Measurements from ENCODE around the gene AP3S2.

AP3S2 gene

DNA sequence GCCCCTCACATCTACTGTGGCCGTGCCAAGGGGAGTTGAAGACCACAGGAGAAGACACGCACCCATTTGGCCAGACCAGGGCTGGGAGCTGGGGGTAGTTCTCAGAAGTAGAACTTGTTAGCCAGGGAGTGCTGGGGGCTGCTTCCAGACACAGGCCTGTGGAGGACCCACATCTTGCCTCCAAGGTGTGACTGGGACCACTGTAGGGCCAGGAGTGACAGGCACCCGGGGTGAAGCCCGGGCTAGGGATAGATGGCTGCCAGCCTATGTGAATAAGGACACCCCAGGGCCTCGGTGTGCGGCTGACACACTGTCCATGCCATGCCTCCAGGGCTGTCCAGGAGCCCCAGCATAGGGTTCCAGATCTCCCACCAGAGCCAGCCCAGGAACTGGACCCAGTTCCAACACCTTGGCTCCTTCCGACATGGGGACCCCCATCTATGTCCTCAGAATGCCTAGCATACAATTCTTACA lies 80.9 kb downstream of the AP3S2 start:
- DNase-seq: no peak

GRCh38 chr15:89812011-89812846 lies 81.6 kb downstream of the AP3S2 start:
- DNase-seq: no peak

- DNase-seq: no peak
These were observed 83.0 kb downstream of the AP3S2 start for GRCh38 chr15:89810837-89811236.

GRCh38 chr15:89809787-89810148 lies 84.0 kb downstream of the AP3S2 start:
- no peak for DNase-seq

GRCh38 chr15:89809093-89809786 lies 84.6 kb downstream of the AP3S2 start:
- DNase-seq: no peak

- DNase-seq: no peak
These were observed 85.5 kb downstream of the AP3S2 start for GRCh38 chr15:89808160-89808870.

DNA sequence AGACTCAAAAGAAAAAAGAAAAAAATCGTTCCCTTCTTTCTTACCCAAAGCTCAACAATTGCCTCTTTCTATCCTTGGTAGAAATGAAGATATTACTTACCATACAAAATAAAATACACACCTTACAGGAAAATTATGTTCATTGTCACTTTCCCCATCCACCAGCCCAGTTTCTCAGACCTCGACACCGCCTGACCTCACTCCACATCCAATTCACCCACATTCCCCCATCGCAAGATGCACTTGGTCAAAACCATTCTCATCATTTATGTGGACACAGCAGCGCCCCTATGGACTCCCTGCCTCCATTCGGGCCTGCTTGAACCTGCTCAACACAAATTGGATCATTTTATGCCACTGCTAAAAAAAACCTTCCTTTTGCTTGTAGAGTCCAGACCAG lies 86.1 kb downstream of the AP3S2 start:
- no peak for DNase-seq

- no peak for DNase-seq
These were observed 86.9 kb downstream of the AP3S2 start for GRCh38 chr15:89806559-89807550.

DNA sequence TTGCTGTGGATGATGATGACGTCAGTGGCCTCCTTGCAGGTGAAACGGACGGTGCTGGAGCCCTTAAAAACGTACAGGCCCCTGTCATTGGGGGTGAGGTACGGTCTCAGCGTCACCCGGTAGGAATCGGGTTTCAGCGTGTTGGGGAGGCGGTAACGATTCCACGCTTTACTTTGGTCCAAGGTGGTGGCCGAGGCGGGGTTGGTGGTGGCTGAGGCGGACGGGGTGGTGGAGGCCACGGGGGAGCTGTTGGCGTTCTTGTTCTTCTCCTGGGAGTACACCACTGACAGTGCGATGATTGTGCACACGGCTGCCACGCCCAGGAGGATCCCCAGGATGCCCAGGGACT lies 87.6 kb downstream of the AP3S2 start:
- DNase-seq: no peak

DNA sequence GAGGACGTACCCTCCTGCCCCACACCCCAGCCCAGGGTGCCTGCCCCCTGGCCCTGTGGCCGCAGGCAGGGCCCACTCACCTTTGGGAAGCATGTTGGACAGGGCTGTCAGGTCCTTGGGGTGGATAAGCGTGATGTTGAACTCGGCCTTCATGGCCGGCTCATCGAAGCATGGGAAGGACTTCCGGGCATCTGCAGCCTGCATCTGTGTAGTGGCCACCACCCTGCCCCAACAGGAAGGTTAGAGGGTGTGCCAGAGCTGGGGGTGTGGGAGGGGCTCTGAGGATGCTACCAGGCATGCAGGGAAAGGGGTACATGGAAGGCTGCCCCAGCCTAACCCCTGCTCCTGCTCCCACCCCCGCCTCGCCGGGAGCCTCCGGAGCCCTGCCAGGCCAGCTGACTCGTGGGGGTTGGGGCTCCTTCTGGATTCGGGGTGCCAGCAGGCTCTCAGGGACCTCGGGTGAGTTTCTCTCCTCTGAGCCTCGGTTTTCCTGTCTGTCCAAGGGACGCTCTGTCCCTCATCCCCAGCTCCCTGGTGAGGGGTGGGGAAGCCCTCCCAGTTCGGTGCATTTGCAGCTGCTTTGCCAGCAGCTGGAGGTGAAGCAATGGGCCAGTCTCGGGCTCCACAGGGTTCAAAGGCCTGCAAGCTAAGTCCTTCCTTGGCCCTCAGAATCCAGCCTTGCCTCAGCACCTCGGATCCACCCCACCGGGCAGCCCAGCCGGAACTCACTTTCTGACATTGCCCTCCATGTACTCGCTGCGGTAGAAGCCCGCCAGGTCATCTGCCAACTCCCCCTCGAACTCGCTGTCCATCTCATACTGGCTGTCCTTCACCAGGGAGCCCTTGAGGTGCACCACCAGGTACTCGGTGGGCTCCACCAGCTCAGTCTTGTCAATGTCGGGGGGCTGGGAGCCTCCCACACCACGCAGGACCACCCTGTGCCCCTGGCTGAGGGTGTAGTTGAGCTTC lies 88.3 kb downstream of the AP3S2 start:
- DNase-seq: no peak

GRCh38 chr15:89803941-89804800 lies 89.6 kb downstream of the AP3S2 start:
- no peak for DNase-seq

- no peak for DNase-seq
These were observed 90.6 kb downstream of the AP3S2 start for GRCh38 chr15:89802986-89803824.

DNA sequence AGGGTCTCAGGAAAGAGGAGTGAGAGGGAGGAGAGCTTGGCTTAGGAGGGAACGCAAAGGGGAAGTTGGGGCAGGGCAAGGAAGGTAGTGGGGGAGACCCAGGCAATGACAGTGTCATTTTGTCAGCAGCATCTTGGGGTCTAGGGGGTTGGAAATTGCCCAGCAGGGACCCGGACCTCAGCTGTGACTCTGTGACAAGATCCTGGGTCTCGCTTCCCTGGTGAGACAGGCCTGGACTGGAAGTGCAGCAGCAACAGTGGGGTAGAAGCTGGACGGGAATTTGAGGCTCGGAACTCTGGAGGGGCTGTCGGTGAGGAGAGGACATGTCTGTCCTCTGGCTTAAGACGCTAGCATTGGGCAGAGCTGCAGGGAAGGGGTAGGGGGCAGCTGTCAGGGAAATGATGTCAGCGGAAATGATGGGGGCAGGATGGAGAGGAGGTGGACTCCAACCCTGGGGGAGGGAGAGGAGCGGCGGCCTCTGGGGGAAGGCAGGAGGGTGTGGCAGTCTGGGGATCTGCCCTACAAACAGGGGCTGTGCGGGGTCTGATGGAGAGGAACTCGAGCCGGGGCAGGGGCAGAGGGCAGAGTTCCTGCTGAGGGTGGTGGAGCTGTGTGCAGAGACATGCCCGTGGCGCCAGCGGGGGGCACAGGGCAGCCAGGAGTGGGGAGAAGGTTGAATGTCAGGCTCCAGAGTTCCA lies 91.4 kb downstream of the AP3S2 start:
- no peak for DNase-seq

DNA sequence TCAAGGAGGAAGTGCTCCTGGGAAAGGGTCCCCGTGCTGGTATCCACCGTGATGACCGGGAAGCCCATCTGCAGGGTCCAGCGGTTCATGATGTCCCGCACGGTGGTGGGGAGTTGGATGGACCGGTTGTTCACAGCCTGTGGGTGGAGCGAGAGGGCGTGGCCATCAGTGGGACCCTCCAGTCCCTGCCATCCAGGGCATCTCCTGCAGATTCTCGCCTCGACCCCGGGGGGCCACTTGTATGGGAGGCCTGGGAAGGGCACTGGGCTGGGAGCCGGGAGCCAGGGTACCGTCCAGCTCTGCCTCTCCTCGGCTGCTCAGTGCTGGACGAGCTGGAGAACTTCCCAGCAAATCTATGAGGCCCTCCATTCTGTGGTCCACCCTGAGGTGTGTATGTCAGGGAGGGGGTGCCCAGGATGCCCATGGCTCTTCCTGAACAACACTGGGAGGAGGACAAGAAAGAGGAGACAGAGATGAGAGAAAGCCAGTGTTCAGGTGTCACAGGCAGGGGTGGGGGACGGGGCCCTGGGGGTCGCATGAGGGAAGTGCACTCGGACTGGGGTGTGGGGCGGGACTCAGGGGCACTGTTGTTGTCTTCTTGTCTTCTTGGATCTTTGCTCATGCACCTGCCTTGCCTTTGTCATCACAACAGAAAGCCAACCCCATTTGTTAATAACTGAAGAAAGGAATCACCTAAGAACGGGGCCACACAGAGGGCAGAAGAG lies 92.2 kb downstream of the AP3S2 start:
- DNase-seq: no peak

- DNase-seq: no peak
These were observed 93.8 kb downstream of the AP3S2 start for GRCh38 chr15:89799918-89800498.

DNA sequence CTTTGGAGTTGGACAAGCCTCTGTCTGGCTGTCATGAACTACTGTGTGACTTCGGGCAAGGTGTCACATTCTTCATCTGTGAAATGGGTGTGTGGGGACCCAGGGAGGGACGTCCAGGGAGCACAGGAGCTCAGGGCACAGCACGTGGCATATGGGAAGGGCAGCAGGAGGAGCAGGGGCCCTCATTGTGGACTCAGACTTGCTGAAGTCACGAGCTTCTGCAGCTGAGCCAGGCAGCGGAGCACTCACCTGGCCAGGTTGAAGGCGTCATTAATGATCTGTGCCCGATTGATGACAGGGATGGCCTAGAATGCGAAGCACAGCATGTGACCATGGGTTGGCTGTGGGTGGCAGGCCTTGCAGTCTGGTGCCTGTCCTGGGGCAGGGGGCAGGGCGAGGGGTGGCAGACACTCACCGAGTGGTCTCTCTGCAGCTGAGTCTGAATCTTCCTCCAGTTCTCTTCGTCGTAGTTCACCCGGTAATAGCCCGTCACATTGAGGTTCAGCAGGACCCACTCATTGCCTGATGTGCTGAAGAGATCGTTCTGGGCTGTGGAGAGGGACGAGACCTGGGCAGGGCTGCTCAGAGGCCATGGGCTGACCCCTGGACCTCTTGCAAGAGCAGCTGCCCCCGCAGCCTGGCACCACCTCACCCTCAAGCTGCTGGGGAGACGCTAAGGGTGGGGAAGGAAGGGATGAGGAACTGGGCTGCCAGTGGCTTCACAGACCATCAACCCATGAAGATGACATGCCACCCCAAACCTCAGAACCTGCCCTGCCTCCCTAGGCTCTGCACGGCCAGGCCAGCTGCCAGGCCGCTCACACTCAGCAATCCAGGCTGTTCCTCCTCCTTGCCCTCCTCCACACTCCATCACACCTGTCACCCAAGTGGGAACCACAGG lies 94.5 kb downstream of the AP3S2 start:
- no peak for DNase-seq
